H9 (cell line): ENCODE data around the gene CFAP157. TPM values are rescaled to one million over a fixed set of nuclear protein-coding genes. Genes with fewer than 3 reads are reported as not detected.

Experiments used
- DNase-seq: peaks from one replicate; pipeline ENCODE4 v3.0.0-alpha.2; 2017
- H2AFZ ChIP-seq: one replicate; pipeline ENCODE4 v1.6.1; 2013; ENCODE audit warnings: mild to moderate bottlenecking, low read length, control low read depth, moderate library complexity
- H2AK5ac ChIP-seq: 2 replicates; pipeline ENCODE4 v1.6.1; 2013; ENCODE audit warnings: low read length, control low read depth, mixed read lengths; ENCODE audit not compliant: insufficient read length
- H2BK120ac ChIP-seq: one replicate; pipeline ENCODE4 v1.6.1; 2013; ENCODE audit warnings: low read depth, mild to moderate bottlenecking, low read length, control low read depth, inconsistent platforms; ENCODE audit not compliant: poor library complexity, severe bottlenecking
- H2BK12ac ChIP-seq: 2 replicates; pipeline ENCODE4 v1.6.1; 2013; ENCODE audit warnings: low read length, control low read depth, mixed read lengths, low read depth; ENCODE audit not compliant: insufficient read length
- H2BK15ac ChIP-seq: 2 replicates; pipeline ENCODE4 v1.6.1; 2013; ENCODE audit warnings: low read depth, low read length, control low read depth
- H2BK20ac ChIP-seq: one replicate; pipeline ENCODE4 v1.6.1; 2013; ENCODE audit warnings: low read depth, mild to moderate bottlenecking, low read length, control low read depth, inconsistent platforms; ENCODE audit not compliant: poor library complexity, severe bottlenecking
- H2BK5ac ChIP-seq: 2 replicates; pipeline ENCODE4 v1.6.1; 2013; ENCODE audit warnings: low read length, control low read depth, mixed read lengths; ENCODE audit not compliant: insufficient read length
- H3K14ac ChIP-seq: 2 replicates; pipeline ENCODE4 v1.6.1; 2013; ENCODE audit warnings: low read length, control low read depth; ENCODE audit not compliant: insufficient read depth
- H3K18ac ChIP-seq: 2 replicates; pipeline ENCODE4 v1.6.1; 2013; ENCODE audit warnings: low read depth, mild to moderate bottlenecking, mixed read lengths, low read length, control low read depth; ENCODE audit not compliant: insufficient read length
- H3K23ac ChIP-seq: 2 replicates; pipeline ENCODE4 v1.6.1; 2013; ENCODE audit warnings: low read length, control low read depth, mixed read lengths, low read depth; ENCODE audit not compliant: insufficient read length
- H3K23me2 ChIP-seq: 2 replicates; pipeline ENCODE4 v1.6.1; 2013; ENCODE audit warnings: low read depth, mild to moderate bottlenecking, mixed read lengths, low read length, control low read depth; ENCODE audit not compliant: insufficient read length, poor library complexity, severe bottlenecking
- H3K27ac ChIP-seq: 2 replicates; pipeline ENCODE4 v1.5.1; 2013; ENCODE audit warnings: low read length, control low read depth, mixed read lengths, low read depth; ENCODE audit not compliant: insufficient read length
- H3K27me3 ChIP-seq: 2 replicates; pipeline ENCODE4 v1.6.1; 2013; ENCODE audit warnings: low read length, control low read depth, inconsistent platforms; ENCODE audit not compliant: insufficient read depth
- H3K4ac ChIP-seq: 2 replicates; pipeline ENCODE4 v1.6.1; 2013; ENCODE audit warnings: low read depth, mild to moderate bottlenecking, control low read depth, inconsistent platforms, low read length, moderate library complexity
- H3K4me1 ChIP-seq: 2 replicates; pipeline ENCODE4 v1.6.1; 2013; ENCODE audit warnings: low read length, control low read depth, inconsistent platforms; ENCODE audit not compliant: insufficient read depth
- H3K4me2 ChIP-seq: 2 replicates; pipeline ENCODE4 v1.6.1; 2013; ENCODE audit warnings: low read length, control low read depth, mixed read lengths; ENCODE audit not compliant: insufficient read length, insufficient read depth
- H3K56ac ChIP-seq: 2 replicates; pipeline ENCODE4 v1.6.1; 2013; ENCODE audit warnings: low read depth, mild to moderate bottlenecking, mixed read lengths, low read length, control low read depth; ENCODE audit not compliant: insufficient read length
- H3K79me1 ChIP-seq: 2 replicates; pipeline ENCODE4 v1.6.1; 2013; ENCODE audit warnings: low read depth, mild to moderate bottlenecking, moderate library complexity, low read length, control low read depth, inconsistent platforms; ENCODE audit not compliant: insufficient read depth, poor library complexity, severe bottlenecking
- H3K79me2 ChIP-seq: 2 replicates; pipeline ENCODE4 v1.6.1; 2013; ENCODE audit warnings: low read length, control low read depth, inconsistent platforms; ENCODE audit not compliant: insufficient read depth
- H3K9ac ChIP-seq: 2 replicates; pipeline ENCODE4 v1.6.1; 2013; ENCODE audit warnings: low read length, control low read depth, mixed read lengths; ENCODE audit not compliant: insufficient read length; ENCODE audit errors: extremely low read depth
- H3K9me3 ChIP-seq: one replicate; pipeline ENCODE4 v1.6.1; 2013; ENCODE audit warnings: low read depth, low read length, inconsistent platforms; ENCODE audit not compliant: control insufficient read depth
- H3T11ph ChIP-seq: one replicate; pipeline ENCODE4 v1.6.1; 2013; ENCODE audit warnings: mild to moderate bottlenecking, low read length, control low read depth, inconsistent platforms
- H4K20me1 ChIP-seq: one replicate; pipeline ENCODE4 v1.6.1; 2013; ENCODE audit not compliant: control insufficient read depth, insufficient read length, insufficient read depth
- H4K5ac ChIP-seq: 2 replicates; pipeline ENCODE4 v1.6.1; 2013; ENCODE audit warnings: low read depth, mild to moderate bottlenecking, mixed read lengths, low read length, control low read depth; ENCODE audit not compliant: insufficient read length
- H4K8ac ChIP-seq: replicated peaks from 2 replicates; pipeline ENCODE4 v1.6.1; 2013; ENCODE audit warnings: low read length, control low read depth, mixed read lengths, low read depth; ENCODE audit not compliant: insufficient read length
- H4K91ac ChIP-seq: 2 replicates; pipeline ENCODE4 v1.6.1; 2013; ENCODE audit warnings: low read depth, mild to moderate bottlenecking, moderate library complexity, mixed read lengths, low read length, control low read depth; ENCODE audit not compliant: insufficient read length
- H3K27ac Mint-ChIP-seq, 3 experiments: 2 replicates in 2 of 3; 3 replicates in 1 of 3; pipeline ENCODE4 v1.8.0; 2020 to 2021; ENCODE audit warnings: mixed read lengths in 3 of 3, mild to moderate bottlenecking in 1 of 3, moderate library complexity in 1 of 3
- H3K27me3 Mint-ChIP-seq: 2 replicates; pipeline ENCODE4 v1.8.0; 2021; ENCODE audit warnings: low read depth, mild to moderate bottlenecking, moderate library complexity, mixed read lengths
- H3K36me3 Mint-ChIP-seq, 3 experiments: 2 replicates in 2 of 3; 3 replicates in 1 of 3; pipeline ENCODE4 v1.8.0; 2020 to 2021; ENCODE audit warnings: low read depth in 3 of 3, mixed read lengths in 3 of 3; ENCODE audit not compliant: insufficient read depth in 1 of 3
- H3K4me1 Mint-ChIP-seq, 2 experiments: 2 replicates each; pipeline ENCODE4 v1.8.0; 2020; ENCODE audit warnings: mixed read lengths in 2 of 2
- H3K4me3 Mint-ChIP-seq, 2 experiments: 2 replicates in 1 of 2; 3 replicates in 1 of 2; pipeline ENCODE4 v1.8.0; 2020 to 2021; ENCODE audit warnings: mild to moderate bottlenecking in 2 of 2, mixed read lengths in 2 of 2, moderate library complexity in 1 of 2
- H3K9me3 Mint-ChIP-seq, 2 experiments: 2 replicates in 1 of 2; 3 replicates in 1 of 2; pipeline ENCODE4 v1.8.0; 2020; ENCODE audit warnings: mild to moderate bottlenecking in 2 of 2, mixed read lengths in 2 of 2, moderate library complexity in 1 of 2
- WGBS: extraction: QIAGEN DNeasy Blood & Tissue Kit; methylation state at CpG from one replicate; pipeline ENCODE4 v1.1.7; 2013; ENCODE audit warnings: missing lambda C conversion rate, low lambda C conversion rate, mixed read lengths; ENCODE audit not compliant: insufficient read length; ENCODE audit errors: extremely low coverage; 5-methylcytosine and 5-hydroxymethylcytosine counted together
- total RNA-seq: library from RNA; stranded (reverse); gene quantifications from 2 replicates; pipeline ENCODE4 v1.2.1, GENCODE V29; 2021
- TF ChIP-seq, protein P1 (sequence below): fragments of 200-600 bp; sonication (generic); conservative IDR thresholded peaks from 3 replicates; pipeline ENCODE4 v1.8.0; 2021; ENCODE audit warnings: antibody characterized with exemption, mild to moderate bottlenecking

CFAP157 gene
- total RNA-seq, 1 experiment from 2014 or later, result 0.22 TPM

- Histone ChIP-seq H3K79me2 (no peaks in the 10 kb centered on the region), H4K5ac (no peak overlapping the region), H2AFZ (no peak overlapping the region), H3K4me2 (no peak overlapping the region), H3T11ph (no peak overlapping the region), H3K4me1 (no peaks in the 10 kb centered on the region; the same call in 1 of the 2 replicates), H3K9ac (no peak overlapping the region), H2AK5ac (no peak overlapping the region), H3K9me3 (no peaks in the 10 kb centered on the region), H2BK5ac (no peak overlapping the region), H3K18ac (no peak overlapping the region), H3K23me2 (peaks cover 9% of the 10 kb centered on the region), H3K27ac (no peak overlapping the region), H3K14ac (no peak overlapping the region), H4K8ac (no peak overlapping the region), H2BK120ac (no peak overlapping the region), H3K4ac (no peak overlapping the region), H3K56ac (no peak overlapping the region), H4K91ac (no peak overlapping the region), H2BK12ac (no peak overlapping the region), H2BK20ac (no peak overlapping the region), H3K27me3 (no peaks in the 10 kb centered on the region), H3K79me1 (no peaks in the 10 kb centered on the region), H4K20me1 (no peaks in the 10 kb centered on the region), H2BK15ac (no peak overlapping the region), H3K23ac (no peak overlapping the region)
- H3K27ac Mint-ChIP-seq, result peak overlapping the region in 1 of 3 experiments; percentile 66; a peak in 2 of 7 replicates
- H3K4me1 Mint-ChIP-seq, result peaks cover 5 to 18% of the 10 kb centered on the region in 2 experiments
- no peaks in the 10 kb centered on the region for H3K36me3 Mint-ChIP-seq
- no peaks in the 10 kb centered on the region; a peak in 1 of 5 replicates for H3K9me3 Mint-ChIP-seq
- no CpG with 5 or more reads among the region's 12 CpGs for WGBS
- no peak for DNase-seq
- TF ChIP-seq, protein P1, sequence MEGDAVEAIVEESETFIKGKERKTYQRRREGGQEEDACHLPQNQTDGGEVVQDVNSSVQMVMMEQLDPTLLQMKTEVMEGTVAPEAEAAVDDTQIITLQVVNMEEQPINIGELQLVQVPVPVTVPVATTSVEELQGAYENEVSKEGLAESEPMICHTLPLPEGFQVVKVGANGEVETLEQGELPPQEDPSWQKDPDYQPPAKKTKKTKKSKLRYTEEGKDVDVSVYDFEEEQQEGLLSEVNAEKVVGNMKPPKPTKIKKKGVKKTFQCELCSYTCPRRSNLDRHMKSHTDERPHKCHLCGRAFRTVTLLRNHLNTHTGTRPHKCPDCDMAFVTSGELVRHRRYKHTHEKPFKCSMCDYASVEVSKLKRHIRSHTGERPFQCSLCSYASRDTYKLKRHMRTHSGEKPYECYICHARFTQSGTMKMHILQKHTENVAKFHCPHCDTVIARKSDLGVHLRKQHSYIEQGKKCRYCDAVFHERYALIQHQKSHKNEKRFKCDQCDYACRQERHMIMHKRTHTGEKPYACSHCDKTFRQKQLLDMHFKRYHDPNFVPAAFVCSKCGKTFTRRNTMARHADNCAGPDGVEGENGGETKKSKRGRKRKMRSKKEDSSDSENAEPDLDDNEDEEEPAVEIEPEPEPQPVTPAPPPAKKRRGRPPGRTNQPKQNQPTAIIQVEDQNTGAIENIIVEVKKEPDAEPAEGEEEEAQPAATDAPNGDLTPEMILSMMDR, result no peak
- no peak overlapping the region; a peak in 1 of 5 replicates for H3K4me3 Mint-ChIP-seq
- H3K27me3 Mint-ChIP-seq, result peaks cover 2% of the 10 kb centered on the region; the same call in 1 of the 2 replicates
These were observed 13.5 kb downstream of the CFAP157 start for GRCh38 chr9:127720031-127720864.
